ENCODE measurements around the gene GBF1. TPM values are rescaled to one million over a fixed set of nuclear protein-coding genes. Genes with fewer than 3 reads are reported as not detected.

GBF1 gene
- total and polyA plus RNA-seq, 2 donors from 2014 or later = 14.4 to 53.3 TPM

GRCh38 chr10:102389894-102390293, 144.6 kb downstream of the GBF1 start:
- H3K4me3 ChIP-seq (ENCODE audit: low read length in 3 of 3) = no peak overlapping the region
- TF ChIP-seq, protein P1, sequence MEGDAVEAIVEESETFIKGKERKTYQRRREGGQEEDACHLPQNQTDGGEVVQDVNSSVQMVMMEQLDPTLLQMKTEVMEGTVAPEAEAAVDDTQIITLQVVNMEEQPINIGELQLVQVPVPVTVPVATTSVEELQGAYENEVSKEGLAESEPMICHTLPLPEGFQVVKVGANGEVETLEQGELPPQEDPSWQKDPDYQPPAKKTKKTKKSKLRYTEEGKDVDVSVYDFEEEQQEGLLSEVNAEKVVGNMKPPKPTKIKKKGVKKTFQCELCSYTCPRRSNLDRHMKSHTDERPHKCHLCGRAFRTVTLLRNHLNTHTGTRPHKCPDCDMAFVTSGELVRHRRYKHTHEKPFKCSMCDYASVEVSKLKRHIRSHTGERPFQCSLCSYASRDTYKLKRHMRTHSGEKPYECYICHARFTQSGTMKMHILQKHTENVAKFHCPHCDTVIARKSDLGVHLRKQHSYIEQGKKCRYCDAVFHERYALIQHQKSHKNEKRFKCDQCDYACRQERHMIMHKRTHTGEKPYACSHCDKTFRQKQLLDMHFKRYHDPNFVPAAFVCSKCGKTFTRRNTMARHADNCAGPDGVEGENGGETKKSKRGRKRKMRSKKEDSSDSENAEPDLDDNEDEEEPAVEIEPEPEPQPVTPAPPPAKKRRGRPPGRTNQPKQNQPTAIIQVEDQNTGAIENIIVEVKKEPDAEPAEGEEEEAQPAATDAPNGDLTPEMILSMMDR (IDR thresholded peaks at IDR 0.05; ENCODE audit: borderline replicate concordance, extremely low read depth, insufficient read depth) = no peak
- no peak overlapping the region for H3K9ac ChIP-seq (ENCODE audit: low read length in 3 of 3)
- intact Hi-C loops (cut with DNase I) = no loop called here
- no peaks in the 10 kb centered on the region for H3K9me3 ChIP-seq (ENCODE audit: control insufficient read depth in 2 of 3, insufficient read depth in 1 of 3, low read length in 3 of 3)
- FAIRE-seq (no peak), DNase-seq (no peak)
- H3K27ac ChIP-seq (ENCODE audit: low read depth in 2 of 2, low read length in 2 of 2) = no peak overlapping the region
- H3K4me1 ChIP-seq (ENCODE audit: control insufficient read depth in 2 of 3, insufficient read depth in 2 of 3, low read depth in 1 of 3, low read length in 3 of 3) = peaks cover 0 to 9% (median 0%) of the 10 kb centered on the region in 3 donors
- no peaks in the 10 kb centered on the region for H3K36me3 ChIP-seq (ENCODE audit: control insufficient read depth in 2 of 3, insufficient read depth in 3 of 3, low read length in 3 of 3)
- no peaks in the 10 kb centered on the region for H3K27me3 ChIP-seq (ENCODE audit: control insufficient read depth, insufficient read depth, low read length)

DNA sequence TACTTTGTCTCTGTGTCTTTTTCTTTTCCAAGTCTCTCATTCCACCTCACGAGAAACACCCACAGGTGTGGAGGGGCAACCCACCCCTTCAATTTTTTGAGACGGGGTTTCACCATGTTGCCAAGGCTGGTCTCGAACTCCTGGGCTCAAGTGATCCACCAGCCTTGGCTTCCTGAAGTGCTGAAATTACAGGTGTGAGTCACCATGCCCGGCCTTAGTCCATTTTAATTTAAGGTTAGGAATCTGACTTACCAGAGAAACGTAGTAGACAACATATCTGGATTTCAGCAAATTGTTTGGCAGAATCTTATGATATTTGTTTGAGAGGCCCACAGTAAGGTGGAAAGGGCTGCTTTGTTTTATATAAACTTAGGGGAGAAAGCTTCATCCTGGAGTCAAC, 147.0 kb downstream of the GBF1 start:
- Histone ChIP-seq H3K4me1 (ENCODE audit: control insufficient read depth in 2 of 3, insufficient read depth in 2 of 3, low read depth in 1 of 3, low read length in 3 of 3) (peaks cover 0 to 16% (median 9%) of the 10 kb centered on the region in 3 donors), H3K9ac (ENCODE audit: low read length in 3 of 3) (no peak overlapping the region), H3K27me3 (ENCODE audit: control insufficient read depth, insufficient read depth, low read length) (no peaks in the 10 kb centered on the region), H3K36me3 (ENCODE audit: control insufficient read depth in 2 of 3, insufficient read depth in 3 of 3, low read length in 3 of 3) (no peaks in the 10 kb centered on the region), H3K9me3 (ENCODE audit: control insufficient read depth in 2 of 3, insufficient read depth in 1 of 3, low read length in 3 of 3) (no peaks in the 10 kb centered on the region), H3K27ac (ENCODE audit: low read depth in 2 of 2, low read length in 2 of 2) (no peak overlapping the region), H3K4me3 (ENCODE audit: low read length in 3 of 3) (no peak overlapping the region)
- TF ChIP-seq, protein P1 (IDR thresholded peaks at IDR 0.05; ENCODE audit: borderline replicate concordance, extremely low read depth, insufficient read depth) = no peak
- FAIRE-seq = no peak
- no peak for DNase-seq
- intact Hi-C loops (cut with DNase I) = no loop called here

GRCh38 chr10:102393411-102394078, 148.2 kb downstream of the GBF1 start:
- TF ChIP-seq, protein P1 (IDR thresholded peaks at IDR 0.05; ENCODE audit: borderline replicate concordance, extremely low read depth, insufficient read depth) = peak; percentile 94
- Histone ChIP-seq H3K27me3 (ENCODE audit: control insufficient read depth, insufficient read depth, low read length) (no peaks in the 10 kb centered on the region), H3K36me3 (ENCODE audit: control insufficient read depth in 2 of 3, insufficient read depth in 3 of 3, low read length in 3 of 3) (peaks cover 0 to 5% (median 0%) of the 10 kb centered on the region in 3 donors), H3K9me3 (ENCODE audit: control insufficient read depth in 2 of 3, insufficient read depth in 1 of 3, low read length in 3 of 3) (no peaks in the 10 kb centered on the region), H3K4me3 (ENCODE audit: low read length in 3 of 3) (peak overlapping the region in 2 of 3 donors; percentile 54 to 75), H3K9ac (ENCODE audit: low read length in 3 of 3) (peak overlapping the region; percentile 20 to 90 (median 68)), H3K4me1 (ENCODE audit: control insufficient read depth in 2 of 3, insufficient read depth in 2 of 3, low read depth in 1 of 3, low read length in 3 of 3) (peaks cover 0 to 16% (median 9%) of the 10 kb centered on the region in 3 donors), H3K27ac (ENCODE audit: low read depth in 2 of 2, low read length in 2 of 2) (peak overlapping the region; percentile 87 to 97)
- FAIRE-seq (no peak), DNase-seq (peak in 1 of 5 donors; percentile 53)
- intact Hi-C loops (cut with DNase I) = no loop called here

All from kidney (tissue), 14 donors.